HepG2 (cell line): ENCODE measurements around the gene BCAS1. TPM values are rescaled to one million over a fixed set of nuclear protein-coding genes. Genes with fewer than 3 reads are reported as not detected.

Experiments used
- CBX5 ChIP-seq: sonication (generic); formaldehyde crosslinking; IDR thresholded peaks from 2 replicates; pipeline ENCODE4 v1.4.0; 2020; ENCODE audit warnings: missing genetic modification reagents, borderline replicate concordance
- GATAD2A ChIP-seq: IDR thresholded peaks from 2 replicates; pipeline ENCODE4 v1.6.1; 2016
- HMG20B ChIP-seq: conservative IDR thresholded peaks from 2 replicates; pipeline ENCODE4 v1.6.1; 2016; ENCODE audit warnings: missing genetic modification reagents, missing compliant biosample characterization
- KAT7 ChIP-seq: IDR thresholded peaks from 2 replicates; pipeline ENCODE4 v1.6.1; 2018; ENCODE audit warnings: borderline replicate concordance, missing compliant biosample characterization
- MAFF ChIP-seq: IDR thresholded peaks from 2 replicates; pipeline ENCODE4 v1.6.1; 2011; ENCODE audit warnings: low read depth, low read length, improper control_type of control experiment
- MAZ ChIP-seq, 2 experiments: sonication (generic) in 1 of 2; formaldehyde crosslinking in 1 of 2; IDR thresholded peaks; 2 replicates each; pipeline versions ENCODE4 v1.5.0 to v1.6.1; 2012 to 2020; ENCODE audit warnings: low read depth in 2 of 2, mild to moderate bottlenecking in 2 of 2, borderline replicate concordance in 1 of 2, improper control_type of control experiment in 1 of 2, low read length in 1 of 2, missing genetic modification reagents in 1 of 2, moderate library complexity in 1 of 2
- NR2C2 ChIP-seq: sonication (generic); formaldehyde crosslinking; IDR thresholded peaks from 2 replicates; pipeline ENCODE4 v1.4.0; 2020; ENCODE audit warnings: missing genetic modification reagents, mild to moderate bottlenecking, moderate library complexity, borderline replicate concordance
- PCBP2 ChIP-seq: fragments of 200-400 bp; formaldehyde crosslinking; optimal IDR thresholded peaks from 2 replicates; pipeline ENCODE3; 2018; ENCODE audit warnings: low read length, low read depth; ENCODE audit not compliant: poor library complexity, severe bottlenecking
- SAFB2 ChIP-seq: sonication (generic); formaldehyde crosslinking; IDR thresholded peaks from 2 replicates; pipeline ENCODE4 v1.5.1; 2020; ENCODE audit warnings: missing genetic modification reagents, low read depth, mild to moderate bottlenecking, borderline replicate concordance
- STAG1 ChIP-seq: sonication (generic); formaldehyde crosslinking; IDR thresholded peaks from 2 replicates; pipeline ENCODE4 v1.4.0; 2020; ENCODE audit warnings: missing genetic modification reagents
- ZNF143 ChIP-seq: sonication (generic); formaldehyde crosslinking; IDR thresholded peaks from 2 replicates; pipeline ENCODE4 v1.4.0; 2020; ENCODE audit warnings: missing genetic modification reagents
- ZNF446 ChIP-seq: sonication (generic); formaldehyde crosslinking; IDR thresholded peaks from 2 replicates; pipeline ENCODE4 v1.5.0; 2020; ENCODE audit warnings: mild to moderate bottlenecking, missing genetic modification reagents
- polyA plus RNA-seq, 8 experiments: library from polyadenylated mRNA; depleted of rRNA in 3 of 8; stranded (reverse) in 7 of 8; unstranded in 1 of 8; fragments of >200 nt; fragmentation: Illumina TruSeq in 4 of 8; extraction: Trizol in 4 of 8; gene quantifications; 2 replicates each; pipeline versions ENCODE4 v1.2.1 to v1.2.3, GENCODE V29; 2011 to 2016; ENCODE audit warnings: low read depth in 4 of 8, missing spikeins in 1 of 8, mixed read lengths in 1 of 8; ENCODE audit not compliant: insufficient read depth in 1 of 8
- total RNA-seq, 5 experiments: library from RNA; depleted of rRNA; stranded (reverse); fragments of >200 nt; fragmentation: Illumina TruSeq; extraction: Trizol; gene quantifications; 2 replicates each; pipeline ENCODE4 v1.2.3, GENCODE V29; 2016; ENCODE audit warnings: low read depth in 1 of 5
- TF ChIP-seq, protein P1 (sequence below): sonication (generic); formaldehyde crosslinking; IDR thresholded peaks from 2 replicates; pipeline ENCODE4 v1.4.0; 2020; ENCODE audit warnings: missing genetic modification reagents
- TF ChIP-seq, protein P2 (sequence below): sonication (generic); formaldehyde crosslinking; IDR thresholded peaks from 2 replicates; pipeline ENCODE4 v1.9.0; 2021; ENCODE audit warnings: missing genetic modification reagents, mild to moderate bottlenecking, borderline replicate concordance
- TF ChIP-seq, protein P3 (sequence below): sonication (generic); formaldehyde crosslinking; IDR thresholded peaks from 2 replicates; pipeline ENCODE4 v1.5.1; 2020; ENCODE audit warnings: mild to moderate bottlenecking, missing genetic modification reagents, borderline replicate concordance
- TF ChIP-seq, protein P4 (sequence below): sonication (generic); formaldehyde crosslinking; IDR thresholded peaks from 2 replicates; pipeline ENCODE4 v1.8.0; 2022; ENCODE audit warnings: mild to moderate bottlenecking, missing genetic modification reagents
- TF ChIP-seq, protein P5 (sequence below): IDR thresholded peaks from 2 replicates; pipeline ENCODE4 v1.6.1; 2012; ENCODE audit warnings: low read depth, low read length, improper control_type of control experiment
- TF ChIP-seq, protein P6 (sequence below): sonication (generic); formaldehyde crosslinking; IDR thresholded peaks from 2 replicates; pipeline ENCODE4 v1.8.0; 2022; ENCODE audit warnings: missing genetic modification reagents, mild to moderate bottlenecking, inconsistent platforms, borderline replicate concordance

BCAS1 gene
- total and polyA plus RNA-seq, 2 of the 13 experiments (the other 11 are each of a cell fraction or from before 2014, with no cell fraction given) = 0.55 to 0.91 TPM

DNA sequence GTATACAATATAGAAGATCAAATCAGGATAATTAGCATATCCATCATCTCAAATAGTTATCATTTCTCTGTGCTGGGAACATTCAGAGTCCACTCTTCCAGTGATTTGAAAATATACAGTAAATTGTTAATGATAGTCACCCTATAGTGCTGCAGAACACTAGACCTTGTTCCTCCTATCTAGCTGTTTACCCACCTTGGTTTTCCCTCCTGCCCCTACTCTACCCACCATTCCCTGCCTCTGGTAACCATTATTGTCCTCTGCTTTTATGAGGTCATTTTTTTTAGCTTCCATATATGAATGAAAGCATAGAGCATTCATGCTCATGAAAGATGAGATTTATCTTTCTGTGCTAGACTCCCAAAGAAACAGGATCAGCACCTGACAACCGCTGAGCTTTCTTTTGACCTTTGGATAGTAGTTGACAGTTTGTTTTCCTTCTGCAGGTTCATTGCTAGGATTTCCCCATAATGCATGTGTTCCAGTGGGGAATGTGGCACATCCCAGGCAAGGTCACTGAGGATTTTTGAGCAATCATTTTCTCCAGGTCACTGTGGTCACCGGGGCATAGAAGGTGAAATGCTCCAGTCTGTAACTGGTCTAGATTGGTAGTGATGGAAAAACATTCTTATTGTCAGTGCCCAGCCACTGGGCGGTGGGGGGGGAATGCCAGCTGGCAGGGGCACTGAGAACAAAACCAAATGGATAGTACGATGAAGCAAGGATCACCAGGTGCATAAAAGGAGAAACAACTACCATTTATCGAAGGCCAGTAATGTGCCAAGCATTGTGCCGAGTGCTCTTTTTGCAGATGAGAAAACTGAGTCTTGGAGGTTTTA lies 33.6 kb upstream of the BCAS1 start (continued):
- TF ChIP-seq, protein P1, sequence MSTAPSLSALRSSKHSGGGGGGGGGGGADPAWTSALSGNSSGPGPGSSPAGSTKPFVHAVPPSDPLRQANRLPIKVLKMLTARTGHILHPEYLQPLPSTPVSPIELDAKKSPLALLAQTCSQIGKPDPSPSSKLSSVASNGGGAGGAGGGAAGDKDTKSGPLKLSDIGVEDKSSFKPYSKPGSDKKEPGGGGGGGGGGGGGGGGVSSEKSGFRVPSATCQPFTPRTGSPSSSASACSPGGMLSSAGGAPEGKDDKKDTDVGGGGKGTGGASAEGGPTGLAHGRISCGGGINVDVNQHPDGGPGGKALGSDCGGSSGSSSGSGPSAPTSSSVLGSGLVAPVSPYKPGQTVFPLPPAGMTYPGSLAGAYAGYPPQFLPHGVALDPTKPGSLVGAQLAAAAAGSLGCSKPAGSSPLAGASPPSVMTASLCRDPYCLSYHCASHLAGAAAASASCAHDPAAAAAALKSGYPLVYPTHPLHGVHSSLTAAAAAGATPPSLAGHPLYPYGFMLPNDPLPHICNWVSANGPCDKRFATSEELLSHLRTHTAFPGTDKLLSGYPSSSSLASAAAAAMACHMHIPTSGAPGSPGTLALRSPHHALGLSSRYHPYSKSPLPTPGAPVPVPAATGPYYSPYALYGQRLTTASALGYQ (CRISPR knock-in tag) = peak; percentile 97
- TF ChIP-seq MAZ (IDR thresholded peaks at IDR 0.05; ENCODE audit: borderline replicate concordance, low read depth, low read length) = 0 out of 2 replicates have a peak, but pooled peaks have one; percentile 37
- peak; percentile 64; the same call in 1 of the 2 replicates for TF ChIP-seq MAZ (CRISPR knock-in tag; IDR thresholded peaks at IDR 0.05; ENCODE audit: low read depth)
- TF ChIP-seq, protein P2, sequence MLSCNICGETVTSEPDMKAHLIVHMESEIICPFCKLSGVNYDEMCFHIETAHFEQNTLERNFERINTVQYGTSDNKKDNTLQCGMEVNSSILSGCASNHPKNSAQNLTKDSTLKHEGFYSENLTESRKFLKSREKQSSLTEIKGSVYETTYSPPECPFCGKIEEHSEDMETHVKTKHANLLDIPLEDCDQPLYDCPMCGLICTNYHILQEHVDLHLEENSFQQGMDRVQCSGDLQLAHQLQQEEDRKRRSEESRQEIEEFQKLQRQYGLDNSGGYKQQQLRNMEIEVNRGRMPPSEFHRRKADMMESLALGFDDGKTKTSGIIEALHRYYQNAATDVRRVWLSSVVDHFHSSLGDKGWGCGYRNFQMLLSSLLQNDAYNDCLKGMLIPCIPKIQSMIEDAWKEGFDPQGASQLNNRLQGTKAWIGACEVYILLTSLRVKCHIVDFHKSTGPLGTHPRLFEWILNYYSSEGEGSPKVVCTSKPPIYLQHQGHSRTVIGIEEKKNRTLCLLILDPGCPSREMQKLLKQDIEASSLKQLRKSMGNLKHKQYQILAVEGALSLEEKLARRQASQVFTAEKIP (CRISPR knock-in tag) = no peak
- peak; percentile 99; the same call in 1 of the 2 replicates for TF ChIP-seq CBX5
- no peak for TF ChIP-seq ZNF446 (CRISPR knock-in tag)
- peak; percentile 48 for TF ChIP-seq STAG1 (CRISPR knock-in tag)
- peak; percentile 87 for TF ChIP-seq ZNF143
- TF ChIP-seq SAFB2 (CRISPR knock-in tag) = no peak
- peak; percentile 94 for TF ChIP-seq NR2C2
- TF ChIP-seq PCBP2 = no peak
- peak; percentile 98 for TF ChIP-seq HMG20B (CRISPR knock-in tag)
- TF ChIP-seq, protein P3, sequence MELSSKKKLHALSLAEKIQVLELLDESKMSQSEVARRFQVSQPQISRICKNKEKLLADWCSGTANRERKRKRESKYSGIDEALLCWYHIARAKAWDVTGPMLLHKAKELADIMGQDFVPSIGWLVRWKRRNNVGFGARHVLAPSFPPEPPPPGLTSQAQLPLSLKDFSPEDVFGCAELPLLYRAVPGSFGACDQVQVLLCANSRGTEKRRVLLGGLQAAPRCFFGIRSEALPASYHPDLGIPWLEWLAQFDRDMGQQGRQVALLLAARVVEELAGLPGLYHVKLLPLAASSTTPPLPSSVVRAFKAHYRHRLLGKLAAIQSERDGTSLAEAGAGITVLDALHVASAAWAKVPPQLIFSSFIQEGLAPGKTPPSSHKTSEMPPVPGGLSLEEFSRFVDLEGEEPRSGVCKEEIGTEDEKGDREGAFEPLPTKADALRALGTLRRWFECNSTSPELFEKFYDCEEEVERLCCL (CRISPR knock-in tag) = peak; percentile 38; the same call in 1 of the 2 replicates
- TF ChIP-seq, protein P4, sequence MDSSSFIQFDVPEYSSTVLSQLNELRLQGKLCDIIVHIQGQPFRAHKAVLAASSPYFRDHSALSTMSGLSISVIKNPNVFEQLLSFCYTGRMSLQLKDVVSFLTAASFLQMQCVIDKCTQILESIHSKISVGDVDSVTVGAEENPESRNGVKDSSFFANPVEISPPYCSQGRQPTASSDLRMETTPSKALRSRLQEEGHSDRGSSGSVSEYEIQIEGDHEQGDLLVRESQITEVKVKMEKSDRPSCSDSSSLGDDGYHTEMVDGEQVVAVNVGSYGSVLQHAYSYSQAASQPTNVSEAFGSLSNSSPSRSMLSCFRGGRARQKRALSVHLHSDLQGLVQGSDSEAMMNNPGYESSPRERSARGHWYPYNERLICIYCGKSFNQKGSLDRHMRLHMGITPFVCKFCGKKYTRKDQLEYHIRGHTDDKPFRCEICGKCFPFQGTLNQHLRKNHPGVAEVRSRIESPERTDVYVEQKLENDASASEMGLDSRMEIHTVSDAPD (CRISPR knock-in tag) = peak; percentile 97
- TF ChIP-seq KAT7 = no peak
- peak; percentile 100 for TF ChIP-seq GATAD2A (CRISPR knock-in tag)
- TF ChIP-seq, protein P5, sequence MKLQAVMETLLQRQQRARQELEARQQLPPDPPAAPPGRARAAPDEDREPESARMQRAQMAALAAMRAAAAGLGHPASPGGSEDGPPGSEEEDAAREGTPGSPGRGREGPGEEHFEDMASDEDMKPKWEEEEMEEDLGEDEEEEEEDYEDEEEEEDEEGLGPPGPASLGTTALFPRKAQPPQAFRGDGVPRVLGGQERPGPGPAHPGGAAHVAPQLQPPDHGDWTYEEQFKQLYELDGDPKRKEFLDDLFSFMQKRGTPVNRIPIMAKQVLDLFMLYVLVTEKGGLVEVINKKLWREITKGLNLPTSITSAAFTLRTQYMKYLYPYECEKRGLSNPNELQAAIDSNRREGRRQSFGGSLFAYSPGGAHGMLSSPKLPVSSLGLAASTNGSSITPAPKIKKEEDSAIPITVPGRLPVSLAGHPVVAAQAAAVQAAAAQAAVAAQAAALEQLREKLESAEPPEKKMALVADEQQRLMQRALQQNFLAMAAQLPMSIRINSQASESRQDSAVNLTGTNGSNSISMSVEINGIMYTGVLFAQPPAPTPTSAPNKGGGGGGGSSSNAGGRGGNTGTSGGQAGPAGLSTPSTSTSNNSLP = peak; percentile 95
- peak; percentile 80 for TF ChIP-seq MAFF
- TF ChIP-seq, protein P6, sequence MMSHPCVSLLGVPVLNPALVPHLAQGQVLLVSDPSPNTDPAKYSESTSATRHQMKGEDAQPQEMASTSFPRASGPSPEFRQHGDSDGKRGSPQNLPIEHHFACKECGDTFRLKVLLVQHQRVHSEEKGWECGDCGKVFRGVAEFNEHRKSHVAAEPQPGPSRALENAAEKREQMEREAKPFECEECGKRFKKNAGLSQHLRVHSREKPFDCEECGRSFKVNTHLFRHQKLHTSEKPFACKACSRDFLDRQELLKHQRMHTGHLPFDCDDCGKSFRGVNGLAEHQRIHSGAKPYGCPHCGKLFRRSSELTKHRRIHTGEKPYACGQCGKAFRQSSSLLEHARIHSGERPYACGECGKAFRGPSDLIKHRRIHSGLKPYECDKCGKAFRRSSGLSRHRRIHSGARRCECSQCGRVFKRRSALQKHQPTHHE (CRISPR knock-in tag) = peak; percentile 71; the same call in 1 of the 2 replicates
